Endothelial cell of hepatic sinusoid (primary cell): ENCODE data around the gene SLC23A2.

ENCODE experiments used
- in situ Hi-C: cut with HindIII; loops from 2 replicates; pipeline ENCODE4 v1.10.0; 2017; ENCODE audit warnings: low sequenced_read_pairs

SLC23A2 gene

DNA sequence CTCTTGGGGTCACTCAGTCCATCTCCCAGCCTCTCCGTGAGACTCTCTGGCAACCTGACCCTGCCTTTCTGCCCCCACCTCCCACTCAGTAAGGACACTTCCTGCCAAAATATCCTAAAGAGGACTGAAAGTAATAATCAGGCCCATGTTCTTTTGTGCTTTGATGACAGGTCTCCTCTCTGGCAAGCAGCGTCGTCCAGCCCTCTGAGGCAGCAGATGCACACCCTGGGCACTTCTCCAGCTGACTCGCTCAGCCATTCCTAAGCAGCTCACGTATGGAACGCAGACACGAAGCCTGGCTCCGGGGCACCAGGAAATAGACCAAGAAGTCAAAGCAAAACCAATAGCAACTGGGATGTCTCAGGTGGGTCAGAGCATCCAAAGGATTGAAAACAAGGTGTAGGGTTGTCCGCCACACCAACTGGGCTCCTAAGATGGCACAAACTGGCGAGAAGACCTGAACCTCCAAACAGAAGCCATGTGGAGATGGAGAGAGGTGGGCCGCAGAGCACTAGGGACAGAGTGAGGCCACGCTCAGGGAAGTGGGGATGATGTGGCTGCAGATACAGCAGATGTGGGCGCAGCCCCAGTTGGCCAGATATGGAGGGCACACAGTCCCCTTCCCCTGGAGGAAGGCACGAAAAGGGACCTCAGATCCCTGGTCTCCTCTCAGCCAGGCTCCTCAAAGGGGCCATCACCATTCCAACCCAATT, 180.3 kb downstream of the SLC23A2 start:
- in situ Hi-C loops: no loop called here

DNA sequence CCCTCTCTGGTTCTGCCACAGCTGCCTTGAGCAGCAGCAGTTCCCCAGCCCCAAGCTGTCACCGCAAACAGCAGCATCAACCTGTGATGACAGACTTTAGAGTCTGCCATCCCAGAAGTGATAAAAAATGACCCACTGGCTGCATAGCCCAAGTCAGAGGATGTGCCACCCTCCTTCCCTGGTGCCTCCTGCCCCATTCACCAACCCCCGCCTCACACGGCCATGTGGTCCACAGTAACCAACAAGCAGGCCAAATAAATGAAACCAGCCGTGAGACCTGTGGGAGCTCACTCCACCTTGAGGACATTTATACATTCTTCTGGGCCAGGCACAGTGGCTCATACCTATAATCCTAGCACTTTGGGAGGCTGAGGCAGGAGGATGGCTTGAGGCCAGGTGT, 181.4 kb downstream of the SLC23A2 start:
- in situ Hi-C loops: no loop called here

DNA sequence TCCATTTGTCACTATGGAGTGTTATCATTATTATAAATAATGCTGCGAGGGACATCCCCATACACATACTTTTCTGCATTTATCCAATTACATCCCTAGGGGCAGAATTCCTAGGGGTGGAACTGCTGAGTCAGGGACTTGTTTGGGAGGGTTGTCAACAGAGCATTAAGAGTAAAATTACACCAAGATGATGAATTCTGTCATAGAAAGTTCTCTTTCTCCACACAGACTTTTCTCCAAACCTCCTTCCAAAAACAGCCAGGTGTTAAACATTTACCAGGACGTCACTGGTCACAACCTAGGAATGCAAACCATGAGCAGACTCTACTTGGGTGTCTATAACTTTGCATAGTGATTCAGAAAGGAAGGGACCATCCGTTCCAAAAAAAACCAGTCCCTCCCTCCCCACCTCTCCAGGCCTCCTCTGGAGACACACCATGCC, 184.1 kb downstream of the SLC23A2 start:
- in situ Hi-C loops: no loop called here

DNA sequence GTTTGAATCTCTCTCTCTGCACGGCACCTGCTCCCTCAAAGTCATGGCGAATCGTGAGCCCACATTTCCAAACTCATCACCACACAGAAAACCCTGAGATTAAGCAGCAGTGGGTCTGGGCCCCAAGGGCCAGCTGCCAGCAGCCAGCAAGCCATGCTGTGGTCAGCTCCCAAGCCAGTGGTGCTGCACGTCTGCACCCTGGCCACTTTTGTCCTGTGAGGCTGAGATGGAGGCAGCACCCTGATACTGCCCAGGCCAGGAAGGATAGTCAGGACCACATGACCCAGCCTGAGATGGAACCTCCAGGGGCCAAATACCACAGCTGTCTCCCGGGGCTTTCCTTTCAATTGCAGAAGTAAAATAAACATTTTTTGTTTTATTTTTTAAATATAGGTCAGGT, 185.7 kb downstream of the SLC23A2 start:
- in situ Hi-C loops: no loop called here

DNA sequence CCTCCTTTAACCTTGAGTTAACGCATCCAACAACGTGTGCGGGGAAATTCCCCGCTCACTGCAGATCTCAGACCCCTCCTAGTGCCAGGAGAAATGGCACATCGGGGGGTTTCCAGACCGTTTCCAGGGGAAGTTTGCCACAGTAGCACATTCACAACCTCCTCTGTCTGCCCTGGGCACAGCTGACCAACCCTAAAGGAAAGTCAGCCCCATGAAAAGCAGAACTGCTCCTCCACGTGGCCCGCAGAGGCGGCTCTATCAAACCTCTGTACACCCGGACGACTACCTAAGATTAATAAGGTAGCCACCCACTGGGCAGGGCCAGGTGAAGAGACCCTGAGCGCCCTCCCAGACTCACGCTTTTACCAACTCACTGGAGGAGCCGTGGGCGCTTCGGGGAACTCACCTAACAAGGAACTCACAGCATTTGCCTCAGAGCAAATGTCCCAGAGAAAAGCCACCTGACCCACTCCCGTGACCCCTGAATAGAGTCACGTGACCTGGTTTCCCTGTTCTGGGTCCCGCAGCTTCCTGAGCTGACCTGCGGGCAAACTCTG, 186.5 kb downstream of the SLC23A2 start:
- in situ Hi-C loops: no loop called here

DNA sequence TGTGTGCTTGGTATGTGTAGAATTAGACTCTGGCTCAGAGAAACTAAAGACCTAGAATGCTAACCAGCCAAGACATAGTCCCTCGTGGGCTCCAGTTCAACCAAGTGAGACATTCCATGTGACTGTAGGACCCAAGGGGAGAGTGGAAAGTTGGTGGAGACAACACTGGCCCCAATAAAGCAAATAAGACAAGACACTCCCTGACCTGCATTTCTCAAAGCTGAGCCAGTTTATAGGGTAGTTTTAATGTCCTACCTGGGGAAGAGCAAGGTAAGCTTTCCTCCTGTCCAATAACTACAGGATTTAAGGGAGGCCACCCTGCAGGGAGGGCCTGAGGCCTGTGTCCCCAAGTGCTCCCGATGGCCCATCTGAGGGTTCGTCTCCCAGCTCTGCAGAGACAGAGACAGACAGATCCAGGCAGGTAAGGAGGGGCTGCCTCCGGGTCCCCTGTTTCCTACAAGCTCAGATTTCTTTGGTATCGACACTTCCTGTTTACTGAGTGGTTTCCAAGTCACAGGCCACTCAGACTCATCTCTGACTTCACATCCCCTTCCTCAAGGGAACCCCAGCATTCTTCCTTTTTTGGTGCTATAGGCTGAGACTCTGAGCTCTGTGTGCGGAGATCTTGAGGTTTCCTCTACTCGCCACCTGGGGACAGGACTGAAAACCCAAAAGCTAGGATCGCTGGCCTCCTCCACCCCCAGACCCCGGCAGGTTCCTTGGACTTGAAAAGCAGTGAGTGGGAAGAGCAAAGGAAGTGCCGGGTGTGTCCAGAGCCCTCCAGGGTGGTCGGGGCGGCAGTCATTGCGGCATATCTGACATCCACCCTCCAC, 187.2 kb downstream of the SLC23A2 start:
- in situ Hi-C loops: no loop called here

DNA sequence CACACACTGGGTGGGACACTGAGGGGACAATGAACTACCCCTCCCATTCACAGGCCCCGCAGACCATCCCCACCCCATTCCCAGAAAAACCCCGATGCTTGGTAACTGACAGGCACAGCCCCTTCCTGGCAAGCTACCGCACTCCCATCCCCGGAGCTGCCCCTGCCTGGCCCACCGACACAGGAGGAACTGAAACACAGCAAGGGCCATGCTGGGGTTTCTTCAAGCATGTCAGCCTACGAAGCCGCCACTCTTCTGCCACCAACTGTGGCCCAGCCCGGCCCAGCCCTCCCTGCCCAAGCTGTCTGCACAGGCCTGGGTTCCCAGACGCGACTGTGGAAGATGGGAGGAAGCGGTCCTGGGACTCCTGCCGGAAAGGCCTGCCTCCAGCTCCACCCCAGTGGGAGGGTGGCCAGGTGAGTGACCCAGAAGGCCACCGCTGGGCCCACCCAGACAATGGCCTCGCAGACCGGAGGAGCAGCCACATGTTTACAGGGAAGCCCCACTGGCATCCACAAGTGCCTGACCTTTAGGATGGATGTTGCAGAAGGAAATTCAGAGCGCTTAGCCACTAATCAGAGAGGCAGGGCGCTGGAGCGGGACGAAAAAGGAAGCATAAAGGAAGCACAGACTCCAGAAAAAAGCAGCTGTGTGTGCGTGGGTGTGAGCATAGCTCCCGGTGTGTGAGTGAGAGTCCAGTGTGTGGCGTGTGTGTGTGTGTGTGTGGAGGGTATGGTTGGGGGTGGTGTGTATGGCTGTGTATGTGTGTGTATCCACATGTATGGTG, 188.0 kb downstream of the SLC23A2 start:
- in situ Hi-C loops: no loop called here

DNA sequence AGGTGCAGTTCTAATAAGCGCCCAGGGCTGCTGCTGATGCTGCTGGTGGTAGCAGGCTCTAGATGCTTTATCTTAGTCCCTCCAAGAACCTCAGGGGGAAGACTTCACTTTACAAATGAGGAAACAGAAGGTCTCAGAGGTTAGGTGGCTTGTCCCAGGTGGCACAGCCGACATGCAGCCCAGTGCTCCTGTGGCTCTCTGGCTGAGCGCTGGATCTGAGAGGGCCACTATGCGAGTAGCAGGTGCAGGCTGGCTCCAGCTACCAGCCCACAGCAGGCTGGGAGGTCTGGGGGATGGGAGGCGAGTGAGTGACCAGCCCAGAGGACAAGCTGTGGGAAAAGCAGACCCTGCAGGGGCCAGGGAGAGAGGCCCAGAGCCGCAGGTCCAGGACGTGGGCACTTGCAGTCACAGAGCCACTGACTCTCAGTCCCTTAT, 188.7 kb downstream of the SLC23A2 start:
- in situ Hi-C loops: no loop called here

DNA sequence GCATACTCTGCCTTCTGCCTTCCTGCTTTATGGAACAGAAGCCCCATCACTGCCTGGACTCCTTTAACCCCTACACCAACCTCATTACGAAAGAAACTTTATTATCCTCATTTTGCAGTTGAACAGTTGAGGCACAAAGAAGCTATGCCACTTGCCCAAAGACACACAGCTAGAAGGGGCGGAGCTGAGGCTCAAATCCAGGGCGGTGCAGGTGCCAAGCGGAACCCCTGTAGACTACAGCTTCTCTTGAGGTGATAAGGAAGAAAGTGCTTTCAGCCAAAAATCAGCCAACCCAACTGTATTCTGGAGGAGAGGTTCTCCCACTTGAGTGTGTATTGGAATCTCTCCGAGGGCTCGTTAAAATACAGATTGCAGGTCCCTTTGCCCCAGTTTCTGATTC, 189.1 kb downstream of the SLC23A2 start:
- in situ Hi-C loops: no loop called here

DNA sequence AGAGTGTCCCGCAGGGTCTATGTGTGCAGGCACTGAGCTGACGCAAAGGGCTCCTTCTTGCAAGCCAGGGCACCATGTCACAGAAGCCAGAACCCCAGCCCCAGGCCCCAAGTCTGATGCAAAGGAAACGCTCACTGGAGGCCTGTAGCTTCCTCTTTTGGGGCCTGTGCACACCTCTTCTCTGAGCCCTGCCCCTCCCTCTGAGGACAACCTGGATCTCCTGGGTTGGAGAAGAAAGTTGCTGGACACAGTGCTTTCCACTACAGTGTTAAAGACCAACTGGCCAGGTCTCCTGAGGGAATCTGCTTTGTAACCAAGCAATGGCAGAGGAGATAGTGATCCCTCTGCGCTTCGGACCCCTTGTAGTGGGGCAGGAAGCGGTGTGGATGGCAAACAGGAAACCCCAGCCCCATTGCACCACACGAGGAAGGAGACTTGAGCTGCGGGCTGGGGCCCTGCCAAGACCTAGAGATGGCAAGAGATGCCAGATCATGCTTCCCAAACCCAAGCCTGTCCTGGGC, 189.6 kb downstream of the SLC23A2 start:
- in situ Hi-C loops: no loop called here

DNA sequence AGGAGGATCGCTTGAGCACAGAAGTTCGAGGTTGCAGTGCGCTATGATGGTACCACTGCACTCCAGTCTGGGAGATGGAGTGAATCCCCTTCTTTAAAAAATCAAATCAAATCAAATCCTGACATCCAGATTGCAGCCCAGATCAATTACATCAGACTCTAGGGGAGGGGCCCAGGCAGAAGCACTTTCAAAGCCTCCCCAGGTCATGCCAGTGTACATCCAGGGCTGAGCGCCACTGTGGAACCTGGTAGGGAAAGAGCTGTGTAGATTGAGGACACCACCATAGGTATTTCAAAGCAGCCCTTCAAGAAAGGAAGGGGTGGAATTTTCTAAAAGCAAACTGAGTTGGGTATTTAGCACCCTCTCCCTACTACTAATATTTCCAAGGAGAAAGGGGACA, 190.1 kb downstream of the SLC23A2 start:
- in situ Hi-C loops: no loop called here

DNA sequence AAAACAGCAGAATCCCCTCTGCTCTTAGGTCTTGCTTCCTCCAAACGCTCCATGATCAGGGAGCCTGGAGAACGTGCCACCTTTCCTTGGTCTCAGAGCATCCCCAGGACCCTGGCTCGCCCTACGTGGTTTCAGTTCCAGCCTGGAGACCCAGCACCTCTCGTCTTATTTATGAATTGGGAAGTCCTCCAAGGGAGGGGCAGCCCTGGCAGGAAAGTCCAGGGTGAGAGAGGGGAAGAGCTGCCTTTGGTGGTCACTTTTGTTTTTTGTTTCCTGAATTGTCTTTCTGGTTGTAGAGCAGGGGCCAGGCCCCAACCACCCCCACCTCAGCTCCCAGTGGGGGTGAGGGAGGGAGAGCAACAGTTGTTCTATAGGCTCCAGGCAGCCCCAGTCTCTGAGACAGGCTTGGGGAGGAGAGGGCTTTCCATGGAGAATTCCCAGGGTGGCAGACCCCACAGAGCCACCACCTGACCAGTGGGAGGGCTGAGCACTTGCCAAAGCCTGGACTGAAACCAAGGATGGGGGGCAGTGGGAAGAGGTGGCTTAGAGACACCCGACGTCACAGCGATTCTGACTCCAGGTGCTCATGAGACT, 190.8 kb downstream of the SLC23A2 start:
- in situ Hi-C loops: no loop called here

DNA sequence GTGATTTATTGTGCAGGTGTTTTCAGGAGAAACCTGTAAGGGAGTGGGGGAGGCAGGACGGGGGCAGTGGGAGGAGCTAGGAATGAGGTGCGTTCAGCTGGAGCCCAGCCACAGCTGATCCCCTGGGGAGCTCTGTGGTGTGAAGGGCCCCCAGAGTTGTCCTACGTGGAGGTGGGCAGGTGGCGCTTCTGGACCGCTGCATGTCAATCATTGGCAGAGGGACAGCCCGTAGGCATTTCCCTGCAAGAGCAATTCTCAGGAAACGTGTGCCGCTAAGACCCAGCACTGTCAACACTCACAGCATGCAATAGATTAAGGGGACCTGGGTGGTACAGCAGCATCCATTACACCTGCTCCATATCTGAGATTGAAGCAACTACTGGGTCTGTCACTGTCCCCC, 191.6 kb downstream of the SLC23A2 start:
- in situ Hi-C loops: no loop called here

DNA sequence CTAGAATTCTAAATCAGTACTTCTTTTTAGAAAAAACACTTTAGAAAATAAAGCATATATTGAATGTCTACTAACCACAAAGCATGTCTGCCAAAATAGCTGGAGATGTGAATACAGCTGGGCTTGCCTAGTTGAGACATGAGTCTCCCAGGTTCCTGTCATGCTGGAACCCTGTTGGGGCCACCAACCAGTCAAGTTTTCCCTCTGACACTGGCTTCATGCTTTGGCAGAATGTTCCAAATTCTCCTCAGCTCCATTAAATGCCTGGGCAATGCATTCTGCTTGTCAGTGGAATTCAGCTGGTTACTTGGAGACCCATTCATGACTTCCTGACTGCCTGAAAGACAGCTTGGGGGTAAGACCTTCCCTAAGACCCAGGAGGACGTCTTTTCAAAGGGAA, 192.4 kb downstream of the SLC23A2 start:
- in situ Hi-C loops: no loop called here

DNA sequence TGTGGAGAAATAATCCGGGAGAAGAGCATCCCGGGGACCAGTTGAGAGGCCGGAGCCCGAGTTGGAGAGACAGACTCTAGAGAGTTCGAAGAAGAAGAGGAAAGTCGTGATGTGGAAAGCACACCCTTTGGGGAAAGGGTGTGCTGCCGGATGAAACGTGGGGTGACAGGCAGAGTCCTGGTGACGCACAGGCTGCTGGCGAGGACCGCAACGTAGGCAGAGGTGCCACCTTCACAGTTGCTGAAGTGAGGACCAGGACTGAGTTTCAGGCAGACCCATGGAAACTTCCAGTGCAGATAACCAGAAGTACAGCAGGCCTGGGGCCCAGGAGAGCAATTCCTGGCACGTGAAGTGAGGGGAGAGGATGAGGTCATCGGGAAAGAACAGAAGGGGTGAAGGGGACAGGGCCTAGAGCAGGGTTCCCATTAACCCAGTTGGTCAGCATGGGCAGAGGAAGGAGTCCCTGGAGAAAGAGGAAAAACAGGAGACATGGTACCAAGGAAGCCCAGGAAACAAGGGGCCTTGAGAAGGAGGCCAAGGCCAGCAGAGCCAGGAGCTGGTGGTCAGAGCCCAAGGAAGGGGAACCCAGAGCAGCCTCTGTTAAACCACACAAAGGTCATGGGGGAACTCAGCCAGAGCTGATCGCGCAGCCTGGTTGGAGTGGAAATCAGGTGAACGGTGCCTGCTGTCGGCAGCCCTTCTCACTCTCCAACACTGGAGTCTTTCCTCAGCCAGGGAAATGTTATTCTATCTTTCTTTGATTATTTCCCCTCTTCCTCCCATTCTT, 195.5 kb downstream of the SLC23A2 start:
- in situ Hi-C loops: no loop called here

DNA sequence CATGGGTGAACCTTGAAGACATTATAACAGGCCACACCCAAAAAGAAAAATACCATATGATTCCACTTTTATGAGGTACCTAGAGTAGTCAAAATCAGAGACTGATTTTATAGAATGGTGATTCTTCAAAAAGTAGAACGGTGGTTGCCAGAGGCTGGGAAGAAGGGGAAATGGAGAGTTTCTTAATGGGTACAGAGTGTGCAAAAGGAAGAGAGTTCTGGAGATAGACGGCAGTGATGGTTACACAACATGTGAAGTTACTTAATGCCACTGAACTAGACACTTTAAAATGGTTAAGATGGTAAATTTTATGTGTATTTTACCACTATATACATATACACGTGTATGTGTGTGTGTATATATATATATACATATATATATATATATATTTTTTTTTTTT, 198.8 kb downstream of the SLC23A2 start:
- in situ Hi-C loops: no loop called here
